ENCODE data around the gene MYL2.

DNA sequence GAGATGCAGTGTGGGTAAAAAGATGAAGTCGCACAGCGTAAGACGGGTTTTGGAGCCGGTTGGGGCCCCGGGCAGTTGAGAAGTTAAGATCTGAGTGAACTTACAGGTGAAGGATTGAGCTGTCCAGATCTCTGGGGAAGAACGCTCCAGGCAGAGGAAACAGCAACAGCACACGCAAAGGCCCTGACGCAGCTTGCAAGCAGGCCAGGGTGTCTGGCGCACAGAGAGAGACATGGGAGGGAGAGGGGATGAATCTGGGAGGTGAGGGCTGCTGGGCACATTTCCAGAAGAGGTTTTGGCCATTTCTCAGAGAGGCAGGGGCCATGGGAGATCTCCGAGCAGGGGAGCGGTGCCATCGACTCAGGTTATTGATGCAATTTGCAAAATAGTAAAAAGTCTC lies 31.0 kb downstream of the MYL2 start:
- TF ChIP-seq EZH2 (IDR thresholded peaks at IDR 0.05; ENCODE audit: borderline replicate concordance, low read length) = no peak
- TF ChIP-seq, protein P1, sequence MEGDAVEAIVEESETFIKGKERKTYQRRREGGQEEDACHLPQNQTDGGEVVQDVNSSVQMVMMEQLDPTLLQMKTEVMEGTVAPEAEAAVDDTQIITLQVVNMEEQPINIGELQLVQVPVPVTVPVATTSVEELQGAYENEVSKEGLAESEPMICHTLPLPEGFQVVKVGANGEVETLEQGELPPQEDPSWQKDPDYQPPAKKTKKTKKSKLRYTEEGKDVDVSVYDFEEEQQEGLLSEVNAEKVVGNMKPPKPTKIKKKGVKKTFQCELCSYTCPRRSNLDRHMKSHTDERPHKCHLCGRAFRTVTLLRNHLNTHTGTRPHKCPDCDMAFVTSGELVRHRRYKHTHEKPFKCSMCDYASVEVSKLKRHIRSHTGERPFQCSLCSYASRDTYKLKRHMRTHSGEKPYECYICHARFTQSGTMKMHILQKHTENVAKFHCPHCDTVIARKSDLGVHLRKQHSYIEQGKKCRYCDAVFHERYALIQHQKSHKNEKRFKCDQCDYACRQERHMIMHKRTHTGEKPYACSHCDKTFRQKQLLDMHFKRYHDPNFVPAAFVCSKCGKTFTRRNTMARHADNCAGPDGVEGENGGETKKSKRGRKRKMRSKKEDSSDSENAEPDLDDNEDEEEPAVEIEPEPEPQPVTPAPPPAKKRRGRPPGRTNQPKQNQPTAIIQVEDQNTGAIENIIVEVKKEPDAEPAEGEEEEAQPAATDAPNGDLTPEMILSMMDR (IDR thresholded peaks at IDR 0.05; ENCODE audit: low read length) = no peak

All from OCI-LY1 (cell line).